ENCODE measurements around the gene PLCB3.

DNA sequence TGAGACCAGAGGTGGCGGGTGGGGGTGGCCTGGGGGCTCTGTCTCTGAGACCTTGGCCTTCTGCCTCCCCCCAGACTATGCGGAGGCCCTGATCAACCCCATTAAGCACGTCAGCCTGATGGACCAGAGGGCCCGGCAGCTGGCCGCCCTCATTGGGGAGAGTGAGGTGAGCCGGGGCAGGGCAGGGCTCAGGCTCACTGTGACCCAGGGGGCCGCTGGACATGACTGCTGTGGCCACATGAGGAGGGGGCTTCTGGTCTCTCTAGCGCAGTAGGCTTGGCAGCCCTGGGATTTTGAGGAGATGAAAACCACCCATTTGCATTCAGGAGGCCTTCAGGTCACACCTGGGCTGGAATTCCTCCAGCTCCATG is 12.6 kb downstream of the PLCB3 start:
- TF ChIP-seq YY1 (IDR thresholded peaks at IDR 0.05; ENCODE audit: low read depth, low read length) (no peak), TAF1 (IDR thresholded peaks at IDR 0.05; ENCODE audit: borderline replicate concordance, low read depth, low read length) (no peak), MTA3 (IDR thresholded peaks at IDR 0.05; ENCODE audit: borderline replicate concordance, low read length) (no peak), NFXL1 (IDR thresholded peaks at IDR 0.05; ENCODE audit: borderline replicate concordance) (no peak), EGR1 (IDR thresholded peaks at IDR 0.05; ENCODE audit: borderline replicate concordance in 1 of 2, low read depth in 2 of 2, low read length in 2 of 2) (no peak), CBFB (IDR thresholded peaks at IDR 0.05; ENCODE audit: low read depth) (no peak), RBBP5 (conservative IDR thresholded peaks at IDR 0.05) (no peak), PML (IDR thresholded peaks at IDR 0.05; ENCODE audit: low read length) (no peak), POLR2A (IDR thresholded peaks at IDR 0.05; ENCODE audit: low read depth, low read length) (no peak), CEBPB (IDR thresholded peaks at IDR 0.05; ENCODE audit: borderline replicate concordance in 1 of 2, low read depth in 2 of 2, low read length in 2 of 2) (no peak)
- TF ChIP-seq, protein P1, sequence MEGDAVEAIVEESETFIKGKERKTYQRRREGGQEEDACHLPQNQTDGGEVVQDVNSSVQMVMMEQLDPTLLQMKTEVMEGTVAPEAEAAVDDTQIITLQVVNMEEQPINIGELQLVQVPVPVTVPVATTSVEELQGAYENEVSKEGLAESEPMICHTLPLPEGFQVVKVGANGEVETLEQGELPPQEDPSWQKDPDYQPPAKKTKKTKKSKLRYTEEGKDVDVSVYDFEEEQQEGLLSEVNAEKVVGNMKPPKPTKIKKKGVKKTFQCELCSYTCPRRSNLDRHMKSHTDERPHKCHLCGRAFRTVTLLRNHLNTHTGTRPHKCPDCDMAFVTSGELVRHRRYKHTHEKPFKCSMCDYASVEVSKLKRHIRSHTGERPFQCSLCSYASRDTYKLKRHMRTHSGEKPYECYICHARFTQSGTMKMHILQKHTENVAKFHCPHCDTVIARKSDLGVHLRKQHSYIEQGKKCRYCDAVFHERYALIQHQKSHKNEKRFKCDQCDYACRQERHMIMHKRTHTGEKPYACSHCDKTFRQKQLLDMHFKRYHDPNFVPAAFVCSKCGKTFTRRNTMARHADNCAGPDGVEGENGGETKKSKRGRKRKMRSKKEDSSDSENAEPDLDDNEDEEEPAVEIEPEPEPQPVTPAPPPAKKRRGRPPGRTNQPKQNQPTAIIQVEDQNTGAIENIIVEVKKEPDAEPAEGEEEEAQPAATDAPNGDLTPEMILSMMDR (IDR thresholded peaks at IDR 0.05 in 2 of 3, conservative IDR thresholded peaks at IDR 0.05 in 1 of 3; ENCODE audit: control insufficient read depth in 2 of 3, extremely low read depth in 1 of 3, insufficient read depth in 1 of 3, low read depth in 3 of 3, low read length in 3 of 3), result no peak
- TF ChIP-seq, protein P2, sequence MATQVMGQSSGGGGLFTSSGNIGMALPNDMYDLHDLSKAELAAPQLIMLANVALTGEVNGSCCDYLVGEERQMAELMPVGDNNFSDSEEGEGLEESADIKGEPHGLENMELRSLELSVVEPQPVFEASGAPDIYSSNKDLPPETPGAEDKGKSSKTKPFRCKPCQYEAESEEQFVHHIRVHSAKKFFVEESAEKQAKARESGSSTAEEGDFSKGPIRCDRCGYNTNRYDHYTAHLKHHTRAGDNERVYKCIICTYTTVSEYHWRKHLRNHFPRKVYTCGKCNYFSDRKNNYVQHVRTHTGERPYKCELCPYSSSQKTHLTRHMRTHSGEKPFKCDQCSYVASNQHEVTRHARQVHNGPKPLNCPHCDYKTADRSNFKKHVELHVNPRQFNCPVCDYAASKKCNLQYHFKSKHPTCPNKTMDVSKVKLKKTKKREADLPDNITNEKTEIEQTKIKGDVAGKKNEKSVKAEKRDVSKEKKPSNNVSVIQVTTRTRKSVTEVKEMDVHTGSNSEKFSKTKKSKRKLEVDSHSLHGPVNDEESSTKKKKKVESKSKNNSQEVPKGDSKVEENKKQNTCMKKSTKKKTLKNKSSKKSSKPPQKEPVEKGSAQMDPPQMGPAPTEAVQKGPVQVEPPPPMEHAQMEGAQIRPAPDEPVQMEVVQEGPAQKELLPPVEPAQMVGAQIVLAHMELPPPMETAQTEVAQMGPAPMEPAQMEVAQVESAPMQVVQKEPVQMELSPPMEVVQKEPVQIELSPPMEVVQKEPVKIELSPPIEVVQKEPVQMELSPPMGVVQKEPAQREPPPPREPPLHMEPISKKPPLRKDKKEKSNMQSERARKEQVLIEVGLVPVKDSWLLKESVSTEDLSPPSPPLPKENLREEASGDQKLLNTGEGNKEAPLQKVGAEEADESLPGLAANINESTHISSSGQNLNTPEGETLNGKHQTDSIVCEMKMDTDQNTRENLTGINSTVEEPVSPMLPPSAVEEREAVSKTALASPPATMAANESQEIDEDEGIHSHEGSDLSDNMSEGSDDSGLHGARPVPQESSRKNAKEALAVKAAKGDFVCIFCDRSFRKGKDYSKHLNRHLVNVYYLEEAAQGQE (IDR thresholded peaks at IDR 0.05; ENCODE audit: low read depth, low read length), result no peak
- TF ChIP-seq, protein P3, sequence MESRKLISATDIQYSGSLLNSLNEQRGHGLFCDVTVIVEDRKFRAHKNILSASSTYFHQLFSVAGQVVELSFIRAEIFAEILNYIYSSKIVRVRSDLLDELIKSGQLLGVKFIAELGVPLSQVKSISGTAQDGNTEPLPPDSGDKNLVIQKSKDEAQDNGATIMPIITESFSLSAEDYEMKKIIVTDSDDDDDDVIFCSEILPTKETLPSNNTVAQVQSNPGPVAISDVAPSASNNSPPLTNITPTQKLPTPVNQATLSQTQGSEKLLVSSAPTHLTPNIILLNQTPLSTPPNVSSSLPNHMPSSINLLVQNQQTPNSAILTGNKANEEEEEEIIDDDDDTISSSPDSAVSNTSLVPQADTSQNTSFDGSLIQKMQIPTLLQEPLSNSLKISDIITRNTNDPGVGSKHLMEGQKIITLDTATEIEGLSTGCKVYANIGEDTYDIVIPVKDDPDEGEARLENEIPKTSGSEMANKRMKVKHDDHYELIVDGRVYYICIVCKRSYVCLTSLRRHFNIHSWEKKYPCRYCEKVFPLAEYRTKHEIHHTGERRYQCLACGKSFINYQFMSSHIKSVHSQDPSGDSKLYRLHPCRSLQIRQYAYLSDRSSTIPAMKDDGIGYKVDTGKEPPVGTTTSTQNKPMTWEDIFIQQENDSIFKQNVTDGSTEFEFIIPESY (IDR thresholded peaks at IDR 0.05), result no peak
